Astrocyte (in vitro differentiated cells and primary cell): Measurements from ENCODE around the gene CYP27B1. TPM values are rescaled to one million over a fixed set of nuclear protein-coding genes. Genes with fewer than 3 reads are reported as not detected.

Source experiments
- DNase-seq: peaks from one replicate; pipeline ENCODE4 v3.0.0-alpha.2; 2010; ENCODE audit warnings: low read depth
- FAIRE-seq: peaks from 2 replicates; lab custom pipeline; 2011; peaks lifted over from hg19 to GRCh38; lab: Jason Lieb, UNC
- H2AFZ ChIP-seq: 2 replicates; pipeline ENCODE4 v1.6.0; 2012; ENCODE audit warnings: low read depth, low read length, inconsistent platforms
- H3K27ac ChIP-seq: 2 replicates; pipeline ENCODE4 v1.5.1; 2011; ENCODE audit warnings: low read depth, low read length, inconsistent platforms
- H3K27me3 ChIP-seq: 2 replicates; pipeline ENCODE4 v1.6.0; 2011; ENCODE audit warnings: low read length, inconsistent platforms; ENCODE audit not compliant: insufficient read depth
- H3K36me3 ChIP-seq: 2 replicates; pipeline ENCODE4 v1.5.1; 2011; ENCODE audit warnings: low read length, inconsistent platforms; ENCODE audit not compliant: insufficient read depth
- H3K4me1 ChIP-seq: 2 replicates; pipeline ENCODE4 v1.5.1; 2011; ENCODE audit warnings: low read length, inconsistent platforms; ENCODE audit not compliant: insufficient read depth
- H3K4me2 ChIP-seq: 2 replicates; pipeline ENCODE4 v1.6.0; 2012; ENCODE audit warnings: low read length, inconsistent platforms
- H3K4me3 ChIP-seq: 2 replicates; pipeline ENCODE4 v1.5.1; 2011; ENCODE audit warnings: low read depth, mild to moderate bottlenecking, low read length, inconsistent platforms; ENCODE audit not compliant: insufficient read depth
- H3K79me2 ChIP-seq: 2 replicates; pipeline ENCODE4 v1.6.0; 2012; ENCODE audit warnings: mild to moderate bottlenecking, low read length, inconsistent platforms; ENCODE audit not compliant: insufficient read depth
- H3K9ac ChIP-seq: 2 replicates; pipeline ENCODE4 v1.6.0; 2012; ENCODE audit warnings: mild to moderate bottlenecking, low read length, inconsistent platforms
- H3K9me3 ChIP-seq: 2 replicates; pipeline ENCODE4 v1.5.1; 2012; ENCODE audit warnings: low read depth, mild to moderate bottlenecking, low read length, inconsistent platforms; ENCODE audit not compliant: insufficient read depth
- H4K20me1 ChIP-seq: 2 replicates; pipeline ENCODE4 v1.6.0; 2012; ENCODE audit warnings: low read length, inconsistent platforms; ENCODE audit not compliant: insufficient read depth
- H3K27ac Mint-ChIP-seq: one replicate; pipeline ENCODE4 v1.8.0; 2021; ENCODE audit warnings: mild to moderate bottlenecking, mixed read lengths; ENCODE audit not compliant: unreplicated experiment
- H3K27me3 Mint-ChIP-seq: one replicate; pipeline ENCODE4 v1.8.0; 2021; ENCODE audit warnings: low read depth, mixed read lengths; ENCODE audit not compliant: unreplicated experiment
- H3K36me3 Mint-ChIP-seq: one replicate; pipeline ENCODE4 v1.8.0; 2021; ENCODE audit warnings: low read depth, mixed read lengths; ENCODE audit not compliant: unreplicated experiment
- H3K4me1 Mint-ChIP-seq: one replicate; pipeline ENCODE4 v1.8.0; 2021; ENCODE audit warnings: low read depth, mixed read lengths; ENCODE audit not compliant: unreplicated experiment
- H3K4me3 Mint-ChIP-seq: one replicate; pipeline ENCODE4 v1.8.0; 2021; ENCODE audit warnings: mild to moderate bottlenecking, moderate library complexity, mixed read lengths; ENCODE audit not compliant: unreplicated experiment
- H3K9me3 Mint-ChIP-seq: one replicate; pipeline ENCODE4 v1.8.0; 2021; ENCODE audit warnings: mild to moderate bottlenecking, mixed read lengths; ENCODE audit not compliant: unreplicated experiment
- EZH2 ChIP-seq: IDR thresholded peaks from 2 replicates; pipeline ENCODE4 v1.6.1; 2012; ENCODE audit warnings: mild to moderate bottlenecking, low read length, inconsistent platforms; ENCODE audit not compliant: insufficient read depth
- total RNA-seq: library from RNA; stranded (reverse); gene quantifications from 2 replicates; pipeline ENCODE4 v1.2.1, GENCODE V29; 2021
- TF ChIP-seq, protein P1 (sequence below): IDR thresholded peaks from 2 replicates; pipeline ENCODE4 v1.5.1; 2011; ENCODE audit warnings: low read depth, mild to moderate bottlenecking, inconsistent platforms, low read length, moderate library complexity; ENCODE audit not compliant: insufficient read depth

Gene CYP27B1
- total RNA-seq, 1 donor from 2014 or later = 1.5 TPM

DNA sequence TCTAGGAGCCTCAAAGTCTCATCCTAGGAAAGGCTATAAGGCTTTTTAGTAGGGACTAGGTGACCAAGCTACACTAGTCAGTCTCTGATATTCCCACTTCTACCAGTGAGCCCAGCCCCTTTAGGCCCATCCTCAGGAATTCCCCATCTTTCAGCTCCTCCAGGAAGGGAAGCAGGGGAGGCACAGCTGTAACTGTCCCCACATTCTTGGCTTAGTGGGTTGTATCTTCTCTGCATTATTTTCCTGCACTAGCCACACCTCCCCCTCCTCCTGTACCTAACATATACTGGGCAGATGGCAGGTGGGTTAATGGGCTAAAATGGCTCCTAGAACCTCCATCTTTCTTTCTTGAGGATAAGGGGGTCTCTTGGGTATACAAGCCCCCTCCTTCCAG lies 424 bp upstream of the CYP27B1 start:
- TF ChIP-seq, protein P1, sequence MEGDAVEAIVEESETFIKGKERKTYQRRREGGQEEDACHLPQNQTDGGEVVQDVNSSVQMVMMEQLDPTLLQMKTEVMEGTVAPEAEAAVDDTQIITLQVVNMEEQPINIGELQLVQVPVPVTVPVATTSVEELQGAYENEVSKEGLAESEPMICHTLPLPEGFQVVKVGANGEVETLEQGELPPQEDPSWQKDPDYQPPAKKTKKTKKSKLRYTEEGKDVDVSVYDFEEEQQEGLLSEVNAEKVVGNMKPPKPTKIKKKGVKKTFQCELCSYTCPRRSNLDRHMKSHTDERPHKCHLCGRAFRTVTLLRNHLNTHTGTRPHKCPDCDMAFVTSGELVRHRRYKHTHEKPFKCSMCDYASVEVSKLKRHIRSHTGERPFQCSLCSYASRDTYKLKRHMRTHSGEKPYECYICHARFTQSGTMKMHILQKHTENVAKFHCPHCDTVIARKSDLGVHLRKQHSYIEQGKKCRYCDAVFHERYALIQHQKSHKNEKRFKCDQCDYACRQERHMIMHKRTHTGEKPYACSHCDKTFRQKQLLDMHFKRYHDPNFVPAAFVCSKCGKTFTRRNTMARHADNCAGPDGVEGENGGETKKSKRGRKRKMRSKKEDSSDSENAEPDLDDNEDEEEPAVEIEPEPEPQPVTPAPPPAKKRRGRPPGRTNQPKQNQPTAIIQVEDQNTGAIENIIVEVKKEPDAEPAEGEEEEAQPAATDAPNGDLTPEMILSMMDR = no peak
- TF ChIP-seq EZH2 = no peak
- H3K4me3 ChIP-seq = no peak overlapping the region
- H3K9me3 Mint-ChIP-seq = no peaks in the 10 kb centered on the region
- H3K27ac ChIP-seq = no peak overlapping the region
- no peaks in the 10 kb centered on the region for H4K20me1 ChIP-seq
- no peak overlapping the region for H3K9ac ChIP-seq
- peaks cover 50% of the 10 kb centered on the region for H3K27me3 Mint-ChIP-seq
- no peak for FAIRE-seq
- DNase-seq = no peak
- peaks cover 36% of the 10 kb centered on the region for H3K27me3 ChIP-seq
- H3K4me3 Mint-ChIP-seq = no peak overlapping the region
- H2AFZ ChIP-seq = no peak overlapping the region
- no peaks in the 10 kb centered on the region for H3K36me3 ChIP-seq
- H3K4me2 ChIP-seq = peak overlapping the region; percentile 80
- H3K79me2 ChIP-seq = peaks cover 10% of the 10 kb centered on the region
- H3K4me1 ChIP-seq = peaks cover 36% of the 10 kb centered on the region
- H3K36me3 Mint-ChIP-seq = peaks cover 14% of the 10 kb centered on the region
- H3K9me3 ChIP-seq = no peaks in the 10 kb centered on the region
- H3K4me1 Mint-ChIP-seq = peaks cover 5% of the 10 kb centered on the region
- no peak overlapping the region for H3K27ac Mint-ChIP-seq

DNA sequence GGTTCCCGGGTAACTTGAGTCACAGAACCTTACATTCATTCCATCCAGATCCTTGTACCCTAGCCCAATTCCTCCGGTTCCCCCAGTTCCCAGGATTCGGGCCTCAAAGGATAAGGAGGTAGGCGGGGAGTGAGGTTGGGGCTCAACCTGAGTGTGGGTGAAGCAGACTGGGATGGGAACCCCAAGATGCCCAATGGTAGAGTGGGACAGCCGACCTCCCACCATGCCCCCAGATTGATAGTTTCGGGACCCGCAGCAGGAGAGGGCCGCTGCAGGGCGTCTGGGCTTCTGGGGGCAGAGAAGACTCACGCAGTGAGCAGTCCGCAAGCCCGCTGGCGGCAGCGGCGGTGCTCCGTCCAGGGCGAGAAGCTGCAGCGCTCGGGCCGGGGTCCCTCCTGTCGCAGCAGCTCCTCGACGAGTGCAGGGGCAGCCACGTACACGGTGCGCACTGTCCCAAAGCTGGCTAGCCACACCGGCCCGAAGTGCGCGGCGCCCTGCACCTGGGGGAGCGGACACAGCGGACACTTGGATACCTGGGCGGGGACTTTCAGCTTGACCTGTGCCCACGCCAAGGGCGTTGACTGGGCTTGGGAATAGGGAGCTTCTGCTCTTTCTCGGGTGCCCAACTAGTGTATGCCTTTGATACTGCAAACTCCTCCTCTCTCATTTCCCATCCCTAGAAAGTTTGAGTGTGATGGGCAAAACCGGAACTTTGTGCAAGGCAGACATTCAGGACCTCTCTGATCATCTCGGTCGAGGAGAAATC lies 997 bp downstream of the CYP27B1 start:
- H3K79me2 ChIP-seq = peaks cover 4% of the 10 kb centered on the region
- H3K4me1 ChIP-seq = peaks cover 29% of the 10 kb centered on the region
- Mint-ChIP-seq H3K9me3 (no peaks in the 10 kb centered on the region), H3K27me3 (peaks cover 50% of the 10 kb centered on the region), H3K4me3 (peak overlapping the region; percentile 47), H3K27ac (peak overlapping the region; percentile 59), H3K36me3 (peaks cover 15% of the 10 kb centered on the region), H3K4me1 (peaks cover 5% of the 10 kb centered on the region)
- peak overlapping the region; percentile 36 for H3K4me3 ChIP-seq
- no peak overlapping the region for H2AFZ ChIP-seq
- peaks cover 36% of the 10 kb centered on the region for H3K27me3 ChIP-seq
- H4K20me1 ChIP-seq = no peaks in the 10 kb centered on the region
- FAIRE-seq (no peak), DNase-seq (no peak)
- no peak overlapping the region for H3K27ac ChIP-seq
- no peaks in the 10 kb centered on the region for H3K9me3 ChIP-seq
- peak overlapping the region; percentile 80 for H3K4me2 ChIP-seq
- no peak overlapping the region for H3K9ac ChIP-seq
- no peaks in the 10 kb centered on the region for H3K36me3 ChIP-seq
- TF ChIP-seq EZH2 = peak; percentile 70
- TF ChIP-seq, protein P1 = no peak
